CD8-positive, alpha-beta memory T cell (primary cell): ENCODE data around the gene TEX101. TPM values are rescaled to one million over a fixed set of nuclear protein-coding genes. Genes with fewer than 3 reads are reported as not detected.
"Not testable (repeated sequence)": the region's sequence is repeated elsewhere in the genome, so short reads cannot be mapped to it uniquely, and the experiment has no call there.

Source experiments
- CTCF ChIA-PET: fragments of 350-600 bp; sonication (Branson Sonifier 250); formaldehyde crosslinking; loops from one replicate; lab custom pipeline; 2021; ENCODE audit warnings: antibody characterized with exemption; lab: Charles Lee
- POLR2A ChIA-PET: fragments of 350-600 bp; sonication (Branson Sonifier 250); formaldehyde crosslinking; loops from one replicate; lab custom pipeline; 2021; ENCODE audit warnings: antibody characterized with exemption; lab: Charles Lee
- DNase-seq, 5 donors: peaks; one replicate each; pipeline versions ENCODE4 v3.0.0 to v3.0.0-alpha.2; 2020 to 2022; ENCODE audit warnings: mixed read lengths in 1 of 5
- H3K27ac ChIP-seq: one replicate; pipeline ENCODE4 v1.7.0; 2013; ENCODE audit warnings: low read depth, mild to moderate bottlenecking, low read length, moderate library complexity
- H3K27me3 ChIP-seq: 2 replicates; pipeline ENCODE4 v1.7.0; 2013; ENCODE audit warnings: low read length, mild to moderate bottlenecking; ENCODE audit not compliant: insufficient read depth, poor library complexity, severe bottlenecking
- H3K36me3 ChIP-seq: 2 replicates; pipeline ENCODE4 v1.7.0; 2013; ENCODE audit warnings: mild to moderate bottlenecking, low read length, moderate library complexity; ENCODE audit not compliant: insufficient read depth
- H3K4me1 ChIP-seq: 2 replicates; pipeline ENCODE4 v1.7.0; 2013; ENCODE audit warnings: mild to moderate bottlenecking, low read length, moderate library complexity; ENCODE audit not compliant: insufficient read depth
- H3K4me3 ChIP-seq: 2 replicates; pipeline ENCODE4 v1.7.0; 2013; ENCODE audit warnings: mild to moderate bottlenecking, low read length
- H3K9me3 ChIP-seq: 2 replicates; pipeline ENCODE4 v1.7.0; 2013; ENCODE audit warnings: mild to moderate bottlenecking, low read length
- H3K27ac Mint-ChIP-seq, 8 donors: one replicate each; pipeline ENCODE4 v1.8.0; 2020 to 2021; ENCODE audit warnings: mixed read lengths in 8 of 8, mild to moderate bottlenecking in 6 of 8, inconsistent platforms in 3 of 8, moderate library complexity in 3 of 8
- H3K27me3 Mint-ChIP-seq, 2 donors: one replicate each; pipeline ENCODE4 v1.8.0; 2020 to 2021; ENCODE audit warnings: mixed read lengths in 2 of 2, mild to moderate bottlenecking in 1 of 2, moderate library complexity in 1 of 2
- H3K36me3 Mint-ChIP-seq, 3 donors: one replicate each; pipeline ENCODE4 v1.8.0; 2020 to 2021; ENCODE audit warnings: mixed read lengths in 3 of 3, inconsistent platforms in 1 of 3, mild to moderate bottlenecking in 1 of 3
- H3K4me1 Mint-ChIP-seq, 3 donors: one replicate each; pipeline ENCODE4 v1.8.0; 2020 to 2021; ENCODE audit warnings: mixed read lengths in 3 of 3, inconsistent platforms in 1 of 3, mild to moderate bottlenecking in 1 of 3
- H3K4me3 Mint-ChIP-seq, 7 donors: one replicate each; pipeline ENCODE4 v1.8.0; 2020 to 2021; ENCODE audit warnings: mixed read lengths in 7 of 7, mild to moderate bottlenecking in 6 of 7, moderate library complexity in 4 of 7, inconsistent platforms in 2 of 7
- H3K9me3 Mint-ChIP-seq, 5 donors: one replicate each; pipeline ENCODE4 v1.8.0; 2020 to 2022; ENCODE audit warnings: mixed read lengths in 5 of 5, mild to moderate bottlenecking in 3 of 5, moderate library complexity in 2 of 5, inconsistent platforms in 1 of 5
- polyA plus RNA-seq: library from polyadenylated mRNA; unstranded; fragments of 300-500 nt; fragmentation: Illumina TruSeq; gene quantifications from one replicate; pipeline ENCODE4 v1.2.3, GENCODE V29; 2021
- total RNA-seq, 2 experiments: library from RNA; stranded (reverse); gene quantifications; one replicate each; pipeline ENCODE4 v1.2.3, GENCODE V29; 2021

Gene TEX101
- total and polyA plus RNA-seq, 3 experiments from 2014 or later, result not detected

GRCh38 chr19:43444091-43444490 lies 29.4 kb downstream of the TEX101 start:
- ChIA-PET CTCF (interaction anchor here (0.7 to 13.1 kb wide), 3 partner anchors 11 to 312 kb away, joined by 3 to 316 read pairs (median 4); partner anchors contain the start of gene ETHE1), POLR2A (interaction anchor here (0.6 kb wide), 1 partner anchor 150 kb away, joined by 3 read pairs; no protein-coding TSS in a partner anchor)
- not testable (repeated sequence) for H3K27me3 ChIP-seq, H3K4me3 Mint-ChIP-seq, H3K9me3 Mint-ChIP-seq, H3K27me3 Mint-ChIP-seq, DNase-seq, H3K27ac ChIP-seq, H3K4me3 ChIP-seq, H3K36me3 Mint-ChIP-seq, H3K9me3 ChIP-seq, H3K36me3 ChIP-seq
- H3K4me1 ChIP-seq, result peaks cover 20% of the 10 kb centered on the region
- H3K4me1 Mint-ChIP-seq, result peaks cover 21 to 31% (median 30%) of the 10 kb centered on the region in 3 donors
- H3K27ac Mint-ChIP-seq, result peak overlapping the region in 3 of 8 donors; percentile 60 to 77 (median 64)

GRCh38 chr19:43444531-43445287 lies 30.0 kb downstream of the TEX101 start:
- no peaks in the 10 kb centered on the region for H3K36me3 ChIP-seq
- Mint-ChIP-seq H3K36me3 (no peaks in the 10 kb centered on the region), H3K4me1 (peaks cover 15 to 25% (median 24%) of the 10 kb centered on the region in 3 donors), H3K4me3 (no peak overlapping the region), H3K27me3 (no peaks in the 10 kb centered on the region), H3K9me3 (no peaks in the 10 kb centered on the region), H3K27ac (peak overlapping the region in 6 of 8 donors; percentile 51 to 87 (median 64))
- H3K4me1 ChIP-seq, result peaks cover 16% of the 10 kb centered on the region
- no peak for DNase-seq
- ChIA-PET POLR2A (interaction anchor here (0.5 kb wide), 1 partner anchor 309 kb away, joined by 5 read pairs; no protein-coding TSS in a partner anchor), CTCF (interaction anchor here (1.0 to 13.1 kb wide), 3 partner anchors 8 to 79 kb away, joined by 4 to 316 read pairs (median 50); partner anchors contain the start of gene ETHE1)
- H3K27me3 ChIP-seq, result no peaks in the 10 kb centered on the region
- H3K4me3 ChIP-seq, result no peak overlapping the region
- H3K9me3 ChIP-seq, result no peaks in the 10 kb centered on the region
- H3K27ac ChIP-seq, result no peak overlapping the region

GRCh38 chr19:43445426-43445825 lies 30.7 kb downstream of the TEX101 start:
- POLR2A ChIA-PET, result no interaction called here
- CTCF ChIA-PET, result interaction anchor here (2.4 to 13.1 kb wide), 6 partner anchors 9 to 149 kb away, joined by 10 to 316 read pairs (median 30); partner anchors contain the start of genes ETHE1, IRGQ and ZNF576
- Mint-ChIP-seq H3K9me3 (no peaks in the 10 kb centered on the region), H3K4me3 (no peak overlapping the region), H3K4me1 (peaks cover 11 to 20% (median 20%) of the 10 kb centered on the region in 3 donors), H3K36me3 (no peaks in the 10 kb centered on the region), H3K27me3 (no peaks in the 10 kb centered on the region), H3K27ac (peak overlapping the region in 6 of 8 donors; percentile 5 to 92 (median 64))
- no peak for DNase-seq
- Histone ChIP-seq H3K27ac (no peak overlapping the region), H3K9me3 (no peaks in the 10 kb centered on the region), H3K36me3 (no peaks in the 10 kb centered on the region), H3K27me3 (no peaks in the 10 kb centered on the region), H3K4me1 (peaks cover 8% of the 10 kb centered on the region), H3K4me3 (no peak overlapping the region)

- H3K4me1 Mint-ChIP-seq, result peaks cover 5 to 21% (median 19%) of the 10 kb centered on the region in 3 donors
- peak; percentile 68 to 85 (median 70) for DNase-seq
- no peak overlapping the region for H3K4me3 ChIP-seq
- no peaks in the 10 kb centered on the region for H3K9me3 ChIP-seq
- H3K36me3 ChIP-seq, result no peaks in the 10 kb centered on the region
- peak overlapping the region in 6 of 8 donors; percentile 35 to 89 (median 75) for H3K27ac Mint-ChIP-seq
- no peak overlapping the region for H3K27ac ChIP-seq
- H3K36me3 Mint-ChIP-seq, result no peaks in the 10 kb centered on the region
- POLR2A ChIA-PET, result interaction anchor here (0.6 to 2.0 kb wide), 5 partner anchors 17 to 155 kb away, joined by 3 to 15 read pairs (median 9); no protein-coding TSS in a partner anchor
- no peaks in the 10 kb centered on the region for H3K9me3 Mint-ChIP-seq
- peaks cover 7% of the 10 kb centered on the region for H3K4me1 ChIP-seq
- H3K27me3 ChIP-seq, result no peaks in the 10 kb centered on the region
- H3K27me3 Mint-ChIP-seq, result no peaks in the 10 kb centered on the region
- CTCF ChIA-PET, result interaction anchor here (0.7 to 13.1 kb wide), 25 partner anchors 10 to 222 kb away, joined by 3 to 316 read pairs (median 6); partner anchors contain the start of genes ETHE1, IRGQ, LYPD3 and PHLDB3
- peak overlapping the region in 1 of 7 donors; percentile 27 for H3K4me3 Mint-ChIP-seq
These were observed 32.2 kb downstream of the TEX101 start for GRCh38 chr19:43446746-43447489.

- no peak for DNase-seq
- H3K4me1 ChIP-seq, result peaks cover 7% of the 10 kb centered on the region
- no peak overlapping the region for H3K4me3 ChIP-seq
- ChIA-PET CTCF (interaction anchor here (0.7 to 13.1 kb wide), 25 partner anchors 9 to 221 kb away, joined by 3 to 316 read pairs (median 6); partner anchors contain the start of genes ETHE1, IRGQ, LYPD3 and PHLDB3), POLR2A (interaction anchor here (0.9 to 2.0 kb wide), 4 partner anchors 16 to 147 kb away, joined by 3 to 13 read pairs (median 7); no protein-coding TSS in a partner anchor)
- no peaks in the 10 kb centered on the region for H3K36me3 ChIP-seq
- H3K27ac Mint-ChIP-seq, result no peak overlapping the region
- no peaks in the 10 kb centered on the region for H3K9me3 Mint-ChIP-seq
- H3K4me3 Mint-ChIP-seq, result no peak overlapping the region
- H3K4me1 Mint-ChIP-seq, result peaks cover 5 to 25% (median 19%) of the 10 kb centered on the region in 3 donors
- no peaks in the 10 kb centered on the region for H3K27me3 Mint-ChIP-seq
- H3K9me3 ChIP-seq, result no peaks in the 10 kb centered on the region
- H3K36me3 Mint-ChIP-seq, result peaks cover 0 to 5% (median 4%) of the 10 kb centered on the region in 3 donors
- no peak overlapping the region for H3K27ac ChIP-seq
- no peaks in the 10 kb centered on the region for H3K27me3 ChIP-seq
These were observed 33.0 kb downstream of the TEX101 start for GRCh38 chr19:43447655-43448054.

- POLR2A ChIA-PET, result interaction anchor here (0.7 kb wide), 1 partner anchor 69 kb away, joined by 6 read pairs; no protein-coding TSS in a partner anchor
- no peaks in the 10 kb centered on the region for H3K27me3 Mint-ChIP-seq
These were observed 35.9 kb downstream of the TEX101 start for GRCh38 chr19:43450545-43450997.

GRCh38 chr19:43452582-43452981 lies 37.9 kb downstream of the TEX101 start:
- Mint-ChIP-seq H3K4me3 (no peak overlapping the region), H3K36me3 (peaks cover 0 to 6% (median 4%) of the 10 kb centered on the region in 3 donors), H3K4me1 (peaks cover 0 to 9% (median 3%) of the 10 kb centered on the region in 3 donors), H3K27me3 (no peaks in the 10 kb centered on the region), H3K27ac (no peak overlapping the region), H3K9me3 (no peaks in the 10 kb centered on the region)
- Histone ChIP-seq H3K9me3 (no peaks in the 10 kb centered on the region), H3K4me1 (no peaks in the 10 kb centered on the region), H3K4me3 (no peak overlapping the region), H3K36me3 (no peaks in the 10 kb centered on the region), H3K27ac (no peak overlapping the region), H3K27me3 (no peaks in the 10 kb centered on the region)
- POLR2A ChIA-PET, result no interaction called here
- CTCF ChIA-PET, result interaction anchor here (1.0 to 1.3 kb wide), 2 partner anchors 66 to 67 kb away, joined by 3 to 4 read pairs; no protein-coding TSS in a partner anchor
- DNase-seq, result no peak

More at GRCh38 chr19:43450545-43450997, 35.9 kb downstream of the TEX101 start:
- CTCF ChIA-PET, result no interaction called here
- H3K36me3 ChIP-seq, result no peaks in the 10 kb centered on the region
- no peak overlapping the region for H3K4me3 Mint-ChIP-seq
- H3K36me3 Mint-ChIP-seq, result peaks cover 0 to 6% (median 4%) of the 10 kb centered on the region in 3 donors
- DNase-seq, result no peak
- no peaks in the 10 kb centered on the region for H3K9me3 ChIP-seq
- H3K4me3 ChIP-seq, result no peak overlapping the region
- H3K4me1 Mint-ChIP-seq, result peaks cover 5 to 16% (median 12%) of the 10 kb centered on the region in 3 donors
- H3K27ac ChIP-seq, result no peak overlapping the region
- H3K27ac Mint-ChIP-seq, result peak overlapping the region in 1 of 8 donors; percentile 29
- no peaks in the 10 kb centered on the region for H3K9me3 Mint-ChIP-seq
- peaks cover 7% of the 10 kb centered on the region for H3K4me1 ChIP-seq
- no peaks in the 10 kb centered on the region for H3K27me3 ChIP-seq
